Spleen (tissue), 11 donors: Measurements from ENCODE around the gene SCUBE2. TPM values are rescaled to one million over a fixed set of nuclear protein-coding genes. Genes with fewer than 3 reads are reported as not detected.

Experiments used
- DNase-seq: peaks from one replicate; pipeline ENCODE4 v3.0.0-alpha.2; 2020
- H3K27ac ChIP-seq, 8 donors: fragments of 200-600 bp; sonication (generic) in 7 of 8; 1 replicate in 4 of 8; 2 replicates in 4 of 8; pipeline versions ENCODE4 v1.5.0 to v1.8.0; 2016 to 2021; ENCODE audit warnings: inconsistent platforms in 4 of 8, mild to moderate bottlenecking in 4 of 8, moderate library complexity in 1 of 8
- H3K27me3 ChIP-seq, 7 donors: fragments of 200-600 bp; sonication (generic) in 6 of 7; replicated peaks in 1 of 7; 1 replicate in 4 of 7; 2 replicates in 3 of 7; pipeline versions ENCODE4 v1.5.0 to v1.8.0; 2016 to 2021; ENCODE audit warnings: inconsistent platforms in 3 of 7, mild to moderate bottlenecking in 1 of 7
- H3K36me3 ChIP-seq, 6 donors: fragments of 200-600 bp; sonication (generic) in 5 of 6; 1 replicate in 4 of 6; 2 replicates in 2 of 6; pipeline versions ENCODE4 v1.5.0 to v1.8.0; 2016 to 2021; ENCODE audit warnings: inconsistent platforms in 2 of 6
- H3K4me1 ChIP-seq, 6 donors: fragments of 200-600 bp; sonication (generic) in 5 of 6; 1 replicate in 3 of 6; 2 replicates in 3 of 6; pipeline versions ENCODE4 v1.5.0 to v1.8.0; 2016 to 2021; ENCODE audit warnings: inconsistent platforms in 3 of 6
- H3K4me3 ChIP-seq, 8 donors: fragments of 200-600 bp; sonication (generic) in 7 of 8; 1 replicate in 4 of 8; 2 replicates in 4 of 8; pipeline versions ENCODE4 v1.5.0 to v1.8.0; 2016 to 2021; ENCODE audit warnings: inconsistent platforms in 4 of 8, mild to moderate bottlenecking in 4 of 8, moderate library complexity in 2 of 8
- H3K9me3 ChIP-seq, 8 donors: fragments of 200-600 bp; sonication (generic) in 7 of 8; 1 replicate in 4 of 8; 2 replicates in 4 of 8; pipeline versions ENCODE4 v1.5.0 to v1.8.0; 2016 to 2021; ENCODE audit warnings: inconsistent platforms in 4 of 8
- CTCF ChIP-seq, 11 experiments: fragments of 200-600 bp in 7 of 11; fragments of 450-650 bp in 4 of 11; sonication (generic) in 4 of 11; IDR thresholded peaks in 8 of 11; conservative IDR thresholded peaks in 3 of 11; 1 replicate in 7 of 11; 2 replicates in 4 of 11; pipeline versions ENCODE4 v1.4.0 to v1.8.0; 2016 to 2021; ENCODE audit warnings: antibody characterized with exemption in 11 of 11, inconsistent platforms in 4 of 11, mild to moderate bottlenecking in 1 of 11
- POLR2A ChIP-seq, 3 donors: fragments of 450-650 bp; IDR thresholded peaks; one replicate each; pipeline ENCODE4 v1.5.1; 2017; ENCODE audit warnings: antibody characterized with exemption in 3 of 3, mild to moderate bottlenecking in 1 of 3
- POLR2AphosphoS5 ChIP-seq, 3 donors: sonication (generic); formaldehyde crosslinking; IDR thresholded peaks; one replicate each; pipeline ENCODE4 v1.5.1; 2017; ENCODE audit warnings: antibody characterized with exemption in 3 of 3
- WGBS, 5 donors: extraction: QIAGEN DNeasy Blood & Tissue Kit in 3 of 5; methylation state at CpG; one replicate each; pipeline versions ENCODE4 v1.1.5 to v1.1.7; 2013 to 2018; 5-methylcytosine and 5-hydroxymethylcytosine counted together
- intact Hi-C: fragments of 100-400 bp; cut with DNase I; formaldehyde crosslinking; loops from one replicate; pipeline ENCODE4 v1.15.0; 2023; ENCODE audit warnings: low total_unique reads
- polyA plus RNA-seq, 3 donors: library from polyadenylated mRNA; stranded (reverse); fragments of 200-250 nt; gene quantifications; one replicate each; pipeline ENCODE4 v1.2.1, GENCODE V29; 2013
- total RNA-seq, 7 donors: library from RNA; depleted of rRNA in 3 of 7; stranded (reverse); fragments of >200 nt in 3 of 7; fragmentation: NEBNext Ultra II Directional in 4 of 7; extraction: Animal tissue kit (Norgen Biotek cat#: 25700) in 4 of 7; gene quantifications; one replicate each; pipeline versions ENCODE4 v1.1.0 to v1.2.1, GENCODE V29; 2016 to 2021
- donor health status: healthy with polysubstance abuse.
- donor health status: DM: no; HTN: no; CAD: no; lungs with moderate emphysema.
- donor health status: DM: no; HTN: no; CAD: no.
- donor health status: Bipolar disorder and iron deficiency.
- donor health status: healthy.
- donor health status: DM: no; HTN: no; CAD: no.
- donor health status: DM: yes; HTN: yes; CAD: no.

Gene SCUBE2
- total and polyA plus RNA-seq, 10 donors = 2.4 to 28.6 (median 5.7) TPM

- Histone ChIP-seq H3K9me3 (no peaks in the 10 kb centered on the region), H3K27ac (no peak overlapping the region), H3K4me3 (no peak overlapping the region), H3K4me1 (no peaks in the 10 kb centered on the region), H3K27me3 (no peaks in the 10 kb centered on the region), H3K36me3 (no peaks in the 10 kb centered on the region)
- WGBS, 5 donors = 69 to 81% (median 72%) methylated on average over 7 of the region's 7 CpGs
- intact Hi-C loops = no loop called here
- DNase-seq = no peak
- TF ChIP-seq POLR2AphosphoS5 (IDR thresholded peaks at IDR 0.05) = no peak
- TF ChIP-seq POLR2A (IDR thresholded peaks at IDR 0.05) = no peak
- no peak for TF ChIP-seq CTCF (IDR thresholded peaks at IDR 0.05 in 8 of 11, conservative IDR thresholded peaks at IDR 0.05 in 3 of 11)
These were observed 18.7 kb downstream of the SCUBE2 start for GRCh38 chr11:9072626-9073176.

- H3K9me3 ChIP-seq = no peaks in the 10 kb centered on the region
- H3K4me3 ChIP-seq = no peak overlapping the region
- no peak for TF ChIP-seq CTCF (IDR thresholded peaks at IDR 0.05 in 8 of 11, conservative IDR thresholded peaks at IDR 0.05 in 3 of 11)
- TF ChIP-seq POLR2A (IDR thresholded peaks at IDR 0.05) = no peak
- TF ChIP-seq POLR2AphosphoS5 (IDR thresholded peaks at IDR 0.05) = no peak
- H3K4me1 ChIP-seq = no peaks in the 10 kb centered on the region
- intact Hi-C loops = no loop called here
- DNase-seq = no peak
- no peaks in the 10 kb centered on the region for H3K36me3 ChIP-seq
- WGBS, 5 donors = 76 to 97% (median 82%) methylated on average over 3 of the region's 3 CpGs
- no peaks in the 10 kb centered on the region for H3K27me3 ChIP-seq
- no peak overlapping the region for H3K27ac ChIP-seq
These were observed 19.7 kb downstream of the SCUBE2 start for GRCh38 chr11:9071692-9072091.

- Histone ChIP-seq H3K4me1 (no peaks in the 10 kb centered on the region), H3K27ac (no peak overlapping the region), H3K36me3 (no peaks in the 10 kb centered on the region), H3K9me3 (no peaks in the 10 kb centered on the region), H3K4me3 (no peak overlapping the region), H3K27me3 (no peaks in the 10 kb centered on the region)
- no peak for DNase-seq
- TF ChIP-seq POLR2AphosphoS5 (IDR thresholded peaks at IDR 0.05) (no peak), CTCF (IDR thresholded peaks at IDR 0.05 in 8 of 11, conservative IDR thresholded peaks at IDR 0.05 in 3 of 11) (no peak), POLR2A (IDR thresholded peaks at IDR 0.05) (no peak)
- 83 to 88% (median 88%) methylated on average over 9 of the region's 9 CpGs for WGBS, 5 donors
- intact Hi-C loops = no loop called here
These were observed 20.5 kb downstream of the SCUBE2 start for GRCh38 chr11:9070749-9071491.

- intact Hi-C loops = no loop called here
These were observed 21.4 kb downstream of the SCUBE2 start for GRCh38 chr11:9069862-9070470.

More at GRCh38 chr11:9069862-9070470, 21.4 kb downstream of the SCUBE2 start:
- WGBS, 5 donors = 73 to 89% (median 84%) methylated on average over 7 of the region's 7 CpGs
- no peaks in the 10 kb centered on the region for H3K9me3 ChIP-seq
- H3K27me3 ChIP-seq = no peaks in the 10 kb centered on the region
- no peak overlapping the region for H3K27ac ChIP-seq
- no peak overlapping the region for H3K4me3 ChIP-seq
- no peaks in the 10 kb centered on the region for H3K36me3 ChIP-seq
- no peak for TF ChIP-seq POLR2AphosphoS5 (IDR thresholded peaks at IDR 0.05)
- TF ChIP-seq CTCF (IDR thresholded peaks at IDR 0.05 in 8 of 11, conservative IDR thresholded peaks at IDR 0.05 in 3 of 11) = no peak
- TF ChIP-seq POLR2A (IDR thresholded peaks at IDR 0.05) = no peak
- H3K4me1 ChIP-seq = no peaks in the 10 kb centered on the region
- no peak for DNase-seq
